Body of pancreas (tissue), 4 donors: Measurements from ENCODE around the gene ZNF846. TPM values are rescaled to one million over a fixed set of nuclear protein-coding genes. Genes with fewer than 3 reads are reported as not detected.
"Not testable (repeated sequence)": the region's sequence is repeated elsewhere in the genome, so short reads cannot be mapped to it uniquely, and the experiment has no call there.

Source experiments
- ATAC-seq: fragments of 150-250 bp; one replicate; pipeline ENCODE4 v1.9.1; 2016
- DNase-seq, 4 donors: peaks; one replicate each; pipeline ENCODE4 v3.0.0-alpha.2; 2019
- H3K27ac ChIP-seq, 4 donors: fragments of 200-600 bp; sonication (generic); 1 replicate in 3 of 4; 2 replicates in 1 of 4; pipeline versions ENCODE4 v1.5.1 to v1.6.1; 2016 to 2019; ENCODE audit warnings: mild to moderate bottlenecking in 1 of 4, mixed read lengths in 1 of 4, moderate library complexity in 1 of 4
- H3K27me3 ChIP-seq, 2 donors: fragments of 200-600 bp; sonication (generic); one replicate each; pipeline ENCODE4 v1.6.0; 2016; ENCODE audit warnings: mild to moderate bottlenecking in 1 of 2
- H3K36me3 ChIP-seq, 2 donors: fragments of 200-600 bp; sonication (generic); replicated peaks in 1 of 2; 2 replicates each; pipeline ENCODE4 v1.5.1; 2016; ENCODE audit warnings: low read depth in 2 of 2; ENCODE audit not compliant: insufficient read depth in 1 of 2
- H3K4me1 ChIP-seq: fragments of 200-600 bp; sonication (generic); one replicate; pipeline ENCODE4 v1.6.0; 2016
- H3K4me3 ChIP-seq, 2 donors: fragments of 200-600 bp; sonication (generic); 1 replicate in 1 of 2; 2 replicates in 1 of 2; pipeline ENCODE4 v1.5.1; 2016 to 2019
- H3K9me3 ChIP-seq, 3 donors: fragments of 200-600 bp; sonication (generic); 1 replicate in 2 of 3; 2 replicates in 1 of 3; pipeline ENCODE4 v1.5.1; 2016
- POLR2A ChIP-seq, 3 donors: fragments of 450-650 bp; IDR thresholded peaks; one replicate each; pipeline ENCODE4 v1.6.1; 2016; ENCODE audit warnings: antibody characterized with exemption in 3 of 3, mild to moderate bottlenecking in 2 of 3
- WGBS, 2 donors: methylation state at CpG; one replicate each; pipeline ENCODE4 v1.1.5; 2017; 5-methylcytosine and 5-hydroxymethylcytosine counted together
- intact Hi-C: fragments of 100-400 bp; cut with DNase I; formaldehyde crosslinking; loops from one replicate; pipeline ENCODE4 v1.15.1; 2023
- total RNA-seq, 2 donors: library from RNA; depleted of rRNA; stranded (reverse); fragments of >200 nt; gene quantifications; one replicate each; pipeline ENCODE4 v1.1.0, GENCODE V29; 2016
- TF ChIP-seq, protein P1 (sequence below), 7 experiments: fragments of 450-650 bp in 4 of 7; fragments of 200-600 bp in 3 of 7; sonication (generic) in 3 of 7; IDR thresholded peaks; one replicate each; pipeline ENCODE4 v1.5.1; 2016 to 2019; ENCODE audit warnings: antibody characterized with exemption in 7 of 7

Gene ZNF846
- total RNA-seq, 2 donors from 2014 or later, result 4.0 to 4.7 TPM

GRCh38 chr19:9729162-9729561 is 39.4 kb downstream of the ZNF846 start:
- Histone ChIP-seq H3K4me3 (no peak overlapping the region), H3K4me1 (no peaks in the 10 kb centered on the region), H3K36me3 (no peaks in the 10 kb centered on the region), H3K27ac (no peak overlapping the region), H3K27me3 (no peaks in the 10 kb centered on the region), H3K9me3 (peaks cover 0 to 4% (median 0%) of the 10 kb centered on the region in 3 donors)
- TF ChIP-seq POLR2A (IDR thresholded peaks at IDR 0.05), result no peak
- TF ChIP-seq, protein P1, sequence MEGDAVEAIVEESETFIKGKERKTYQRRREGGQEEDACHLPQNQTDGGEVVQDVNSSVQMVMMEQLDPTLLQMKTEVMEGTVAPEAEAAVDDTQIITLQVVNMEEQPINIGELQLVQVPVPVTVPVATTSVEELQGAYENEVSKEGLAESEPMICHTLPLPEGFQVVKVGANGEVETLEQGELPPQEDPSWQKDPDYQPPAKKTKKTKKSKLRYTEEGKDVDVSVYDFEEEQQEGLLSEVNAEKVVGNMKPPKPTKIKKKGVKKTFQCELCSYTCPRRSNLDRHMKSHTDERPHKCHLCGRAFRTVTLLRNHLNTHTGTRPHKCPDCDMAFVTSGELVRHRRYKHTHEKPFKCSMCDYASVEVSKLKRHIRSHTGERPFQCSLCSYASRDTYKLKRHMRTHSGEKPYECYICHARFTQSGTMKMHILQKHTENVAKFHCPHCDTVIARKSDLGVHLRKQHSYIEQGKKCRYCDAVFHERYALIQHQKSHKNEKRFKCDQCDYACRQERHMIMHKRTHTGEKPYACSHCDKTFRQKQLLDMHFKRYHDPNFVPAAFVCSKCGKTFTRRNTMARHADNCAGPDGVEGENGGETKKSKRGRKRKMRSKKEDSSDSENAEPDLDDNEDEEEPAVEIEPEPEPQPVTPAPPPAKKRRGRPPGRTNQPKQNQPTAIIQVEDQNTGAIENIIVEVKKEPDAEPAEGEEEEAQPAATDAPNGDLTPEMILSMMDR (IDR thresholded peaks at IDR 0.05), result no peak
- intact Hi-C loops, result no loop called here
- DNase-seq, result no peak
- ATAC-seq, result no peak
- WGBS, 2 donors, result 56 to 75% methylated on average over 4 of the region's 4 CpGs

- 39 to 65% methylated on average over 2 to 3 of the region's 3 CpGs for WGBS, 2 donors
- intact Hi-C loops, result no loop called here
- Histone ChIP-seq H3K36me3 (no peaks in the 10 kb centered on the region), H3K9me3 (peaks cover 0 to 4% (median 0%) of the 10 kb centered on the region in 3 donors), H3K27me3 (no peaks in the 10 kb centered on the region), H3K4me3 (no peak overlapping the region), H3K27ac (no peak overlapping the region), H3K4me1 (no peaks in the 10 kb centered on the region)
- DNase-seq (no peak), ATAC-seq (no peak)
- TF ChIP-seq POLR2A (IDR thresholded peaks at IDR 0.05), result no peak
- TF ChIP-seq, protein P1 (IDR thresholded peaks at IDR 0.05), result no peak
Observed at GRCh38 chr19:9727644-9728043, 40.9 kb downstream of the ZNF846 start.

DNA sequence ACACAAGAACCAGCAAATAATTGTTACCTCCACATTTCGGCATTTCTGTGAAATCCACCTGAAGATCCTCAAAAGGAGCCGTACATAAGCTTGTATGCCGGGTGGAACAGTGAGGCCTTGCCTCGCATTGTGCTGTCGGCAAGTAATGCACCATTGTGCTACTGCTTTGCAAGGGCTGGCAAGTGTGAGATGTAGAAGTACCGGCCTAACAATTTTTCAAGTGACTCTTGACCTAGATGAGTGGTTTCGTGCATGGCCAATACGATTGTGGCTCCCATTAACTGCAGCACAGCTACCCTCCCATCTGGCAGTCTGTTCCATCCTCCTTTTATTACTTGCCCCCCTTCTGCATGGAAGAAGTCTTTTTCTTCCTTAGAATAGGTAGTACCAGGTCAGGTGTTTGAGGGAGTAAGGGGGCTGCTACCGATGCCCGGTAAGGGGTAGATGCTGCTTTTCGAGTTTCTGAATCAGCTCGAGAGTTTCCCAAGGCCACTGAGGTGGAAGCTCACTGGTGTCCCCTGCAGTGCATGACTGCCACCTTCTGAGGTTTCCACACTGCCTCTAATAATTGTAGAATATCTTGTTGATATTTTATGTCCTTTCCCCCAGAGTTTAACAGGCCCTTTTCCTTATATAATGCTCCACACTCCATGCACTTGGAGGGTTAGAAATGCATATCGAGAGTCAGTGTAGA is 42.9 kb downstream of the ZNF846 start:
- 76 to 77% methylated on average over 12 to 13 of the region's 13 CpGs for WGBS, 2 donors
- ATAC-seq, H3K27ac ChIP-seq, H3K36me3 ChIP-seq, H3K27me3 ChIP-seq, H3K9me3 ChIP-seq, H3K4me1 ChIP-seq, intact Hi-C loops, H3K4me3 ChIP-seq, DNase-seq: not testable (repeated sequence)

GRCh38 chr19:9724157-9724556 is 44.4 kb downstream of the ZNF846 start:
- TF ChIP-seq POLR2A (IDR thresholded peaks at IDR 0.05), result no peak
- TF ChIP-seq, protein P1 (IDR thresholded peaks at IDR 0.05), result no peak

DNA sequence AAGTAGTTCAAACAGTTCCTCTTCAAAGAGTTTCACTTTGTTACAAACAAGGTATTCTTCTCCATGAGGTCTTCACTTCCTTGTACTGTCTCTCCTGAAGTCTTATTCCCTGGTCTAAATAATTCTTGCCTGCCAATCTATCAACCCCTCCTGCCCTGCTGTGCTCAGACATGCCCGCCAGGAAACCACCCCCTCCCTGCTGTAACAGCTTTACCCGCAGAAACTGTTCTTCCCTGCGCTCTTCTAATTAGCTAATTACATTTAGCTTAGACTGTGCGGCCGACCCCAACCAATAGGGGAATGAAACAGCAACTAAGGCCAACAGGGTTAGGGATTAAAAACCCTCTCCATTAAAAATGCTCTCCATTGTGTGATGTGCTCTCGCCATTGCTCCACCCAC is 46.7 kb downstream of the ZNF846 start:
- DNase-seq (no peak), ATAC-seq (no peak)
- Histone ChIP-seq H3K4me1 (no peaks in the 10 kb centered on the region), H3K9me3 (peaks cover 0 to 4% (median 0%) of the 10 kb centered on the region in 3 donors), H3K4me3 (no peak overlapping the region), H3K27me3 (no peaks in the 10 kb centered on the region), H3K27ac (no peak overlapping the region), H3K36me3 (no peaks in the 10 kb centered on the region)
- intact Hi-C loops, result no loop called here
- TF ChIP-seq, protein P1 (IDR thresholded peaks at IDR 0.05), result no peak
- no peak for TF ChIP-seq POLR2A (IDR thresholded peaks at IDR 0.05)
- WGBS, 2 donors, result 26 to 27% methylated on average over 6 of the region's 6 CpGs

More at GRCh38 chr19:9724157-9724556, 44.4 kb downstream of the ZNF846 start:
- DNase-seq (no peak), ATAC-seq (no peak)
- H3K27me3 ChIP-seq, result no peaks in the 10 kb centered on the region
- peaks cover 0 to 4% (median 0%) of the 10 kb centered on the region in 3 donors for H3K9me3 ChIP-seq
- no peak overlapping the region for H3K4me3 ChIP-seq
- H3K27ac ChIP-seq, result no peak overlapping the region
- H3K36me3 ChIP-seq, result no peaks in the 10 kb centered on the region
- intact Hi-C loops, result no loop called here
- WGBS, 2 donors, result 73% methylated on average over 4 of the region's 4 CpGs
- H3K4me1 ChIP-seq, result no peaks in the 10 kb centered on the region
